ENCODE data around the gene MEGF6.

DNA sequence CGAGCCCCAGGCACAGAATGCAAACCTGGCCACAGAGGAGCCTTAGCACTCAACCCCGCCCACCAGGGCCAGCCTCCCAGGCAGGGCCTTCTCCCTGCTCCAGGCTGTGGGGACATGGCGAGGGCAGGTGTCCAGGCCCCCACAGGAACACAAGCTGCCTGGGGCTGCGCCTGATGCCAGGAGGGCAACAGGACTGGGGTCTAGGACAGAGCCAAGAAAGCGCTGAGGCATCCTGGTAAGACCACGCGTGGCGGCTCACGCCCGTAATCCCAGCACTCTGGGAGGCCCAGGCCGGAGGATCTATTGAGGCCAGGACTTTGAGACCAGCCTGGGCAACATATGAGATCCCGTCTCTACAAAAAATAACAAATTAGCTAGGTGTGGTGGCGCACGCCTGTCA, 59.1 kb downstream of the MEGF6 start:
- TF ChIP-seq EZH2 (IDR thresholded peaks at IDR 0.05) (no peak), POLR2AphosphoS5 (IDR thresholded peaks at IDR 0.05; ENCODE audit: borderline replicate concordance, low read depth, low read length) (no peak)
